AG08395 (cell line): ENCODE measurements around the gene REM2.
"Not testable (repeated sequence)": the region's sequence is repeated elsewhere in the genome, so short reads cannot be mapped to it uniquely, and the experiment has no call there.

Experiments used
- DNase-seq: peaks from one replicate; pipeline ENCODE4 v3.0.0; 2012; ENCODE audit warnings: mixed read lengths, low spot score

Gene REM2

GRCh38 chr14:22848351-22849164 is 34.5 kb upstream of the REM2 start:
- peak; percentile 58 for DNase-seq

GRCh38 chr14:22849212-22849819 is 33.7 kb upstream of the REM2 start:
- peak; percentile 43 for DNase-seq

GRCh38 chr14:22850944-22851764 is 31.9 kb upstream of the REM2 start:
- DNase-seq = peak; percentile 86

GRCh38 chr14:22852178-22852577 is 30.8 kb upstream of the REM2 start:
- not testable (repeated sequence) for DNase-seq

- no peak for DNase-seq
Observed at GRCh38 chr14:22852599-22852939, 30.5 kb upstream of the REM2 start.

GRCh38 chr14:22852940-22853767 is 29.9 kb upstream of the REM2 start:
- peak; percentile 72 for DNase-seq

- DNase-seq = not testable (repeated sequence)
Observed at GRCh38 chr14:22854296-22854695, 28.7 kb upstream of the REM2 start.

GRCh38 chr14:22854963-22855724 is 27.9 kb upstream of the REM2 start:
- no peak for DNase-seq

GRCh38 chr14:22856428-22856827 is 26.6 kb upstream of the REM2 start:
- no peak for DNase-seq

GRCh38 chr14:22860377-22860776 is 22.6 kb upstream of the REM2 start:
- not testable (repeated sequence) for DNase-seq

GRCh38 chr14:22861651-22862050 is 21.4 kb upstream of the REM2 start:
- no peak for DNase-seq

- DNase-seq = no peak
Observed at GRCh38 chr14:22864979-22865378, 18.0 kb upstream of the REM2 start.

GRCh38 chr14:22865424-22866405 is 17.3 kb upstream of the REM2 start:
- no peak for DNase-seq

GRCh38 chr14:22866874-22867273 is 16.1 kb upstream of the REM2 start:
- no peak for DNase-seq

GRCh38 chr14:22870811-22871223 is 12.2 kb upstream of the REM2 start:
- DNase-seq = no peak

GRCh38 chr14:22871224-22872032 is 11.6 kb upstream of the REM2 start, which contains the start of gene LRP10:
LRP10 (plus strand) TSS chr14:22871740; CDS start chr14:22872304, 564 bp downstream.
- DNase-seq = peak; percentile 87

- DNase-seq = peak; percentile 83
Observed at GRCh38 chr14:22872033-22872832, 10.8 kb upstream of the REM2 start.
